NCI-H2107 (cell line): ENCODE measurements around the gene FAM234B.

ENCODE experiments used
- DNase-seq: peaks from one replicate; lab custom pipeline; 2025; lab: John Stamatoyannopoulos, UW

The FAM234B gene

GRCh38 chr12:13119826-13120225 is 75.6 kb downstream of the FAM234B start:
- DNase-seq = no peak

GRCh38 chr12:13120413-13120812 is 76.2 kb downstream of the FAM234B start:
- no peak for DNase-seq

GRCh38 chr12:13121568-13121967 is 77.4 kb downstream of the FAM234B start:
- DNase-seq = no peak

- DNase-seq = no peak
Observed at GRCh38 chr12:13124656-13125505, 80.7 kb downstream of the FAM234B start.

GRCh38 chr12:13125996-13126395 is 81.8 kb downstream of the FAM234B start:
- no peak for DNase-seq

- no peak for DNase-seq
Observed at GRCh38 chr12:13126494-13126893, 82.3 kb downstream of the FAM234B start.

GRCh38 chr12:13127444-13127843 is 83.3 kb downstream of the FAM234B start:
- DNase-seq = no peak

- DNase-seq = no peak
Observed at GRCh38 chr12:13128291-13128965, 84.2 kb downstream of the FAM234B start.

GRCh38 chr12:13130981-13131380 is 86.8 kb downstream of the FAM234B start:
- no peak for DNase-seq
